ENCODE data around the gene CHRM5.
A peak's percentile ranks its signal among the peaks of the same experiment; 100 is the strongest.

CHRM5 gene

GRCh38 chr15:34076785-34077184, 108.5 kb downstream of the CHRM5 start:
- no peak for DNase-seq (ENCODE audit: low read depth)
- TF ChIP-seq CTCF (IDR thresholded peaks at IDR 0.05; ENCODE audit: control insufficient read depth, extremely low read depth, insufficient read depth): no peak
- no peak overlapping the region for H3K4me3 ChIP-seq (ENCODE audit: low read depth, low read length)

- H3K4me3 ChIP-seq (ENCODE audit: low read depth, low read length): no peak overlapping the region
- no peak for DNase-seq (ENCODE audit: low read depth)
- no peak for TF ChIP-seq CTCF (IDR thresholded peaks at IDR 0.05; ENCODE audit: control insufficient read depth, extremely low read depth, insufficient read depth)
These were observed 110.6 kb downstream of the CHRM5 start for GRCh38 chr15:34078900-34079299.

- no peak for DNase-seq (ENCODE audit: low read depth)
- H3K4me3 ChIP-seq (ENCODE audit: low read depth, low read length): no peak overlapping the region
- no peak for TF ChIP-seq CTCF (IDR thresholded peaks at IDR 0.05; ENCODE audit: control insufficient read depth, extremely low read depth, insufficient read depth)
These were observed 111.6 kb downstream of the CHRM5 start for GRCh38 chr15:34079904-34080303.

GRCh38 chr15:34084086-34084485, 115.8 kb downstream of the CHRM5 start:
- H3K4me3 ChIP-seq (ENCODE audit: low read depth, low read length): no peak overlapping the region
- TF ChIP-seq CTCF (IDR thresholded peaks at IDR 0.05; ENCODE audit: control insufficient read depth, extremely low read depth, insufficient read depth): no peak
- peak; percentile 82 for DNase-seq (ENCODE audit: low read depth)

GRCh38 chr15:34085746-34086145, 117.4 kb downstream of the CHRM5 start:
- DNase-seq (ENCODE audit: low read depth): no peak
- TF ChIP-seq CTCF (IDR thresholded peaks at IDR 0.05; ENCODE audit: control insufficient read depth, extremely low read depth, insufficient read depth): no peak
- no peak overlapping the region for H3K4me3 ChIP-seq (ENCODE audit: low read depth, low read length)

GRCh38 chr15:34099914-34100313, 131.6 kb downstream of the CHRM5 start:
- H3K4me3 ChIP-seq (ENCODE audit: low read depth, low read length): no peak overlapping the region
- no peak for DNase-seq (ENCODE audit: low read depth)
- TF ChIP-seq CTCF (IDR thresholded peaks at IDR 0.05; ENCODE audit: control insufficient read depth, extremely low read depth, insufficient read depth): no peak

- peak within 1 kb of the TSS; percentile 100 for H3K4me3 ChIP-seq (ENCODE audit: low read depth, low read length)
- peak; percentile 99 for DNase-seq (ENCODE audit: low read depth)
- no peak for TF ChIP-seq CTCF (IDR thresholded peaks at IDR 0.05; ENCODE audit: control insufficient read depth, extremely low read depth, insufficient read depth)
These were observed 133.3 kb downstream of the CHRM5 start, which contains the start of the genes EMC7 and PGBD4 for GRCh38 chr15:34101366-34102174. Gene EMC7, minus strand, starts transcription at chr15:34101862. Its CDS starts 23 bp downstream, at chr15:34101839. Gene PGBD4, plus strand, starts transcription at chr15:34102083. Its CDS starts 449 bp downstream, at chr15:34102532.
